ENCODE data around the gene HK1. TPM values are rescaled to one million over a fixed set of nuclear protein-coding genes. Genes with fewer than 3 reads are reported as not detected.

Gene HK1
- total RNA-seq, 1 donor from 2014 or later, result 219 TPM

DNA sequence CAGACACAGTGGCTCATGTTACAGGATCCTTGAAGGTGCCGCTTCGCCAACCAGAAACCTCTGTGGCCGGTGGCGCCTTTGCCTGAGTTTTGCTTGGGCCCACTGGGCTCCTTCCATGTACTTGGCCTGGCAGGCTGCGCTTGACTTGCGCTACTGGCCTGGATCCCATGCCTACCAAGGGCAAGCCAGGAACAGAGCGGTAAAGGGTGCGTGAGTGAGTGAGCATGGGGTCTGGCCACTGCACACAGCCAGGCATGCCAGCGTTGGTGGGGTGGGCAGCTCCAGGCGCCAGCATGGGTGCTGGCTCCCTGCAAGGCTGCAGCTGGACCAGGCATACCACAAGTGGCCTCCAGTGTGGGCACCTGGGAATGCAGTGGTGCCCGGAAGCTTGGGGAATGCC lies 156.6 kb downstream of the HK1 start:
- intact Hi-C loops (cut with micrococcal nuclease), result no loop called here
- peaks cover 24% of the 10 kb centered on the region for H3K4me1 ChIP-seq
- H3K27me3 ChIP-seq (ENCODE audit: low read depth), result no peaks in the 10 kb centered on the region
- H3K36me3 ChIP-seq, result no peaks in the 10 kb centered on the region
- no peak overlapping the region for H3K27ac ChIP-seq (replicated peaks)
- no peaks in the 10 kb centered on the region for H3K9me3 ChIP-seq (replicated peaks)
- no peak overlapping the region for H3K4me3 ChIP-seq
- TF ChIP-seq, protein P1, sequence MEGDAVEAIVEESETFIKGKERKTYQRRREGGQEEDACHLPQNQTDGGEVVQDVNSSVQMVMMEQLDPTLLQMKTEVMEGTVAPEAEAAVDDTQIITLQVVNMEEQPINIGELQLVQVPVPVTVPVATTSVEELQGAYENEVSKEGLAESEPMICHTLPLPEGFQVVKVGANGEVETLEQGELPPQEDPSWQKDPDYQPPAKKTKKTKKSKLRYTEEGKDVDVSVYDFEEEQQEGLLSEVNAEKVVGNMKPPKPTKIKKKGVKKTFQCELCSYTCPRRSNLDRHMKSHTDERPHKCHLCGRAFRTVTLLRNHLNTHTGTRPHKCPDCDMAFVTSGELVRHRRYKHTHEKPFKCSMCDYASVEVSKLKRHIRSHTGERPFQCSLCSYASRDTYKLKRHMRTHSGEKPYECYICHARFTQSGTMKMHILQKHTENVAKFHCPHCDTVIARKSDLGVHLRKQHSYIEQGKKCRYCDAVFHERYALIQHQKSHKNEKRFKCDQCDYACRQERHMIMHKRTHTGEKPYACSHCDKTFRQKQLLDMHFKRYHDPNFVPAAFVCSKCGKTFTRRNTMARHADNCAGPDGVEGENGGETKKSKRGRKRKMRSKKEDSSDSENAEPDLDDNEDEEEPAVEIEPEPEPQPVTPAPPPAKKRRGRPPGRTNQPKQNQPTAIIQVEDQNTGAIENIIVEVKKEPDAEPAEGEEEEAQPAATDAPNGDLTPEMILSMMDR (IDR thresholded peaks at IDR 0.05; ENCODE audit: borderline replicate concordance), result no peak
- no peak for DNase-seq

DNA sequence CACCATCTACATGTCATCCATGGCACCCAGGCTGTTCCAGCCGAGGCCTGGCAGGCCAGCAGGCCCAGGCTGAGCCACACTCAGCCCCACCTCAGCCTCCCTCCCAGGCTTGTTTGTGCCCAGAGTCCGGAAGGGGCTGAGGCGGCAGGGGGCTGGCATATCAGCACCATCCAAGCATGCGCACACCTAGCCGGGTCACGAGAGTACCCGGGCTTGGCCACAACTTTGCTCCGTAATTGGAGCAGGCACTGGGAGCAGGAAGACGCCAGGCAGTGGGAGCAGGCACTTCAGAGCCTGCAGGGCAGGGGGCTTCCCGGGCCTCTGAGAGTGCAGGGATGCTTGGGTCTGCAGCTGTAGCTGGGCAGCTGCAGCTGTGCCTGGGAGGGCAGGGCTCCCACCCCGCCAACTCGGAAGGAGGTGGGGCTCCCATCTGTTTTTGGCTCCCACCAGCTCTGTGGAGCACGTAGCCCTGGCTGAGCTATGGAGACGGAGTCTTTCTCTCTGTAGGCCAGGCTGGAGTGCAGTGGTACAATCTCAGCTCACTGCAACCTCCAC lies 157.7 kb downstream of the HK1 start:
- TF ChIP-seq, protein P1 (IDR thresholded peaks at IDR 0.05; ENCODE audit: borderline replicate concordance), result no peak
- no peak for DNase-seq
- Histone ChIP-seq H3K27me3 (ENCODE audit: low read depth) (no peaks in the 10 kb centered on the region), H3K9me3 (replicated peaks) (no peaks in the 10 kb centered on the region), H3K36me3 (no peaks in the 10 kb centered on the region), H3K27ac (replicated peaks) (no peak overlapping the region), H3K4me1 (peaks cover 28% of the 10 kb centered on the region), H3K4me3 (no peak overlapping the region)
- intact Hi-C loops (cut with micrococcal nuclease), result no loop called here

DNA sequence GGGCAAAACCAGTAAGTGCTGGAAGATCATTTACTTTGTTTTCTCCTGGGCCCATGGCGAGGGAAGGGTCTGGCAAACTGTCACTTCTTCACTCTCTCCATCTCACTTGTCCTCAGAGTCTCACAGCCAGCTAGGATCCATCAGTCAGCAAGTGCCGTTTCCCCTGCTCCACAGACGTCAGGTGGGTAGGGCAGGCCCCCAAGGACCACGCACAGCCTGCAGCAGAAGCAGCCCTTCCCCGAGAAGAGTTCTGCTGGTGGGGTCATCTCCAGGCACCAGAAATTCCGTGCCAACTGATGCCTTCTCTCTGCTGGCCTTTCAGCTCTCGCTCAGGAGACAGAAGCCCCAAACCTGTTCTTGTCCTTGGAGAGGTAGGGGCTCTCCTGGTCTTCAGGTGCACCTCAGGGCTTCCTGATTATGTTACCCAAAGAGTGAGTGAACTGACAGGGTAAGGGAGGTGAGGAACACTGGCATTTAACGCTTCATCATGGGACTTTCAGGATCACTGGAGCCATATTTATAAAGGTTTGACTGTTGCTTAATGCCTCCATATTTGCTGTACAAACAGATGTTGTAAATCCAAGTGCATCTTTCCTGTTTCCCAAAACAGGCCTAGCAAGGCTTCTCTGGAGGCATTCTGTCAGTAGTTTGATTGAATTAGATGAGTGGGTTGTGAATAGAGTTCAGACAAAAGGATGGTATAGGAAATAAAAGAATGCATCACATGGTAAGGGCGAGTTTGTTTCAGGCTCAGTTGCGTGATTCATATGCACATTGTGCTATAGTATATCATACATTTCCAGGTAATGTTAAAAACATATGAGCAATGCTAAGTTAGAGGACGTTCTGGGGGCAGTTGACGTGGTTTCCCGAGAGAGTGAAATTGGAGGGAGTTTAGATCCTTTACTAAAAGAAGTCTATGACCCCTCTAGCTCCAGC lies 159.3 kb downstream of the HK1 start:
- Histone ChIP-seq H3K27ac (replicated peaks) (peak overlapping the region; percentile 79), H3K36me3 (no peaks in the 10 kb centered on the region), H3K27me3 (ENCODE audit: low read depth) (no peaks in the 10 kb centered on the region), H3K4me3 (no peak overlapping the region), H3K4me1 (peaks cover 28% of the 10 kb centered on the region), H3K9me3 (replicated peaks) (no peaks in the 10 kb centered on the region)
- intact Hi-C loops (cut with micrococcal nuclease), result no loop called here
- DNase-seq, result no peak
- TF ChIP-seq, protein P1 (IDR thresholded peaks at IDR 0.05; ENCODE audit: borderline replicate concordance), result no peak

DNA sequence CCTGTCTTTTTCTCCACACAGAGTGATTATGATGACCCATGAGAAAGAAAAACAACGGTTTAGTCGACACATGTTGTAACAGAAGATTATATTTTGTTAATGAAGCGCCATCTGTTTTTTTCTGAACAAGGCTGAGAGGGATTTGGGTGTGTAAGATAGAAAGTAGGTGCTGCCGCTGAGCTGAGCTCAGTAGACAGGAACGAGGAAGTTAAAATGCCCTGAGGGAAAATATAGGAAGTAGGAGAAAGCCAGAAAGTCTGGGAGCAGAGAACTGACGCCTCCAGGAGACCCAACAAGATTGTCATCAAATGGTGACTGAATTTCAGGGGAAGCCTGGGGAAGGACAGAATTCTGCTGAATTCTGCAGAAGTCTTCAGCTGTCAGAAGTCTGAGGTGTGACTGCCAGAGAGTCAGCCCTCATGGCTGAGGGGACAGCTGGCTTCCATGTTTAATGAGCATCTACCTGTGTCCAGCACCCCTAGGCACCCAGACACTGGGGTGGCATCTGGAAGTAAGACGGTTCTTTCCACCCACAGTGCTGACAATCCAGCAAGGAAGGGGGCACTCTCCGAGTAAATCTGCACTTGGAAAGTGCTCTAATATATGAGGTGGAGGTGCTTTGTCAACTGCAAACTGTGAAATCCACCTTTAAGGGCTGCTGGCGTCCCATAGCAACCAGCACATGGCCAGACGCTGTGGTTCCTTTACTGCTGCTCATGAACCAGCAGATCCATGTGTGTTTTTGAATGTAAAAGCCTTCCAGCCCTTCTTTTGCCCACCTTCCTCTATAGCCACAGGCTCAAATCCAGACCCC lies 160.4 kb downstream of the HK1 start:
- H3K4me3 ChIP-seq, result no peak overlapping the region
- TF ChIP-seq, protein P1 (IDR thresholded peaks at IDR 0.05; ENCODE audit: borderline replicate concordance), result no peak
- peak overlapping the region; percentile 79 for H3K27ac ChIP-seq (replicated peaks)
- H3K27me3 ChIP-seq (ENCODE audit: low read depth), result no peaks in the 10 kb centered on the region
- no peak for DNase-seq
- H3K36me3 ChIP-seq, result no peaks in the 10 kb centered on the region
- no peaks in the 10 kb centered on the region for H3K9me3 ChIP-seq (replicated peaks)
- intact Hi-C loops (cut with micrococcal nuclease), result no loop called here
- H3K4me1 ChIP-seq, result peaks cover 28% of the 10 kb centered on the region

DNA sequence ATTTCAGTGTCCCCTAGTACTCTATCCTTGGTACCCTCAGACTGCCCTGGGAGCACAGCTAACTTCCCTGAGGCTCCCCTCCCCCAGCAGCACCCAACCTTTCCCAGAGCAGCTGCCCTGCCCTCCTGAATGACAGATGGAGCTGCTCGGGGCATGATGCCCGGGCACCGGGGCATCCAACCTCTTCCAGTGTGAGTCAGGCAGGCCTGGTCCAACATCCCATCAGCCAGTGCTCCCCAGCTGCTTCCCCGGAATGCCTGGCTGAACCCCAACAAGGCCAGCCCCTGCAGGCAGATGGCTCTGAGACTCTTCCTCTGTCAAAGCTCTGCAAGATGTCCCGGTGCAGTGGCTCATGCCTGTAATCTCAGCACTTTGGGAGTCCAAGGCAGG lies 161.0 kb downstream of the HK1 start:
- no peak overlapping the region for H3K4me3 ChIP-seq
- no peak for DNase-seq
- TF ChIP-seq, protein P1 (IDR thresholded peaks at IDR 0.05; ENCODE audit: borderline replicate concordance), result no peak
- intact Hi-C loops (cut with micrococcal nuclease), result no loop called here
- peaks cover 28% of the 10 kb centered on the region for H3K4me1 ChIP-seq
- no peaks in the 10 kb centered on the region for H3K9me3 ChIP-seq (replicated peaks)
- peak overlapping the region; percentile 79 for H3K27ac ChIP-seq (replicated peaks)
- no peaks in the 10 kb centered on the region for H3K27me3 ChIP-seq (ENCODE audit: low read depth)
- H3K36me3 ChIP-seq, result no peaks in the 10 kb centered on the region
